ENCODE results near the gene FBXW2.

DNA sequence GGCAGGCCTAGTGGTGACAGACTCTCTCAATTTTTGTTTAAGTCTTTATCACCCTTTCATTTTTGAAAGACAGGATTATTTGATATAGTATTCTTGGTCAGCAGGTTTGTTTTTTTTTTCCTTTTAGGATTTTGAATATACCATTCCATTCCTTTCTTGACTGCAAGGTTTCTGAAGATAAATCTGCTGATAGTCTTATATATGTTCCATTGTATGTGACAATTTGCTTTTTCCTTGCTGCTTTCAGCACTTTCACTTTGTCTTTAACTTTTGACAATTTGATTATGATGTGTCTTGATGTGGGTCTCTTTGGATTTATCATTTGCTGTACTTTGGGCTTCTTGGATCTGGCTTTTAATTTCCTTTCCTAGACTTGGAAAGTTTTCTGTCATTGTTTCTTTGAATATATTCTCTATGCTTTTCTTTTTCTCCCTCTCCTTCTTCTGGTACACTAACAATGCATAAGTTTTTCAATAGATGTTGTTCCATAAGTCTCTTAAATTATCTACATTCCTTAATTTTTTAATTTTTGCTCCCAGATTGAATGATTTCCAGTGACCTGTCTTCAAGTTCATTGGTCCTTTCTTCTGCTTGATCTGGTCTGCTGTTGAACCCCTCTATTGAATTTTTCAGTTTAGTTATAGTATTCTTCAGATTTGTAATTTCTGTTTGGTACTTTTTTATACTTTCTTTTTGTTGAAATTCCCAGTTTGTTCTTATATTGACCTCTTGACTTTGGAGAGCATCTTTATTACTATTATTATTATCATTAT, 14.6 kb upstream of the FBXW2 start:
- TF ChIP-seq, protein P1, sequence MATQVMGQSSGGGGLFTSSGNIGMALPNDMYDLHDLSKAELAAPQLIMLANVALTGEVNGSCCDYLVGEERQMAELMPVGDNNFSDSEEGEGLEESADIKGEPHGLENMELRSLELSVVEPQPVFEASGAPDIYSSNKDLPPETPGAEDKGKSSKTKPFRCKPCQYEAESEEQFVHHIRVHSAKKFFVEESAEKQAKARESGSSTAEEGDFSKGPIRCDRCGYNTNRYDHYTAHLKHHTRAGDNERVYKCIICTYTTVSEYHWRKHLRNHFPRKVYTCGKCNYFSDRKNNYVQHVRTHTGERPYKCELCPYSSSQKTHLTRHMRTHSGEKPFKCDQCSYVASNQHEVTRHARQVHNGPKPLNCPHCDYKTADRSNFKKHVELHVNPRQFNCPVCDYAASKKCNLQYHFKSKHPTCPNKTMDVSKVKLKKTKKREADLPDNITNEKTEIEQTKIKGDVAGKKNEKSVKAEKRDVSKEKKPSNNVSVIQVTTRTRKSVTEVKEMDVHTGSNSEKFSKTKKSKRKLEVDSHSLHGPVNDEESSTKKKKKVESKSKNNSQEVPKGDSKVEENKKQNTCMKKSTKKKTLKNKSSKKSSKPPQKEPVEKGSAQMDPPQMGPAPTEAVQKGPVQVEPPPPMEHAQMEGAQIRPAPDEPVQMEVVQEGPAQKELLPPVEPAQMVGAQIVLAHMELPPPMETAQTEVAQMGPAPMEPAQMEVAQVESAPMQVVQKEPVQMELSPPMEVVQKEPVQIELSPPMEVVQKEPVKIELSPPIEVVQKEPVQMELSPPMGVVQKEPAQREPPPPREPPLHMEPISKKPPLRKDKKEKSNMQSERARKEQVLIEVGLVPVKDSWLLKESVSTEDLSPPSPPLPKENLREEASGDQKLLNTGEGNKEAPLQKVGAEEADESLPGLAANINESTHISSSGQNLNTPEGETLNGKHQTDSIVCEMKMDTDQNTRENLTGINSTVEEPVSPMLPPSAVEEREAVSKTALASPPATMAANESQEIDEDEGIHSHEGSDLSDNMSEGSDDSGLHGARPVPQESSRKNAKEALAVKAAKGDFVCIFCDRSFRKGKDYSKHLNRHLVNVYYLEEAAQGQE (IDR thresholded peaks at IDR 0.05; ENCODE audit: insufficient read depth in 1 of 2, low read depth in 2 of 2, low read length in 1 of 2) = no peak
- TF ChIP-seq POLR2AphosphoS5 (IDR thresholded peaks at IDR 0.05; ENCODE audit: low read depth, low read length) (no peak), TCF7L2 (IDR thresholded peaks at IDR 0.05; ENCODE audit: low read depth, low read length) (no peak)
- TF ChIP-seq, protein P2, sequence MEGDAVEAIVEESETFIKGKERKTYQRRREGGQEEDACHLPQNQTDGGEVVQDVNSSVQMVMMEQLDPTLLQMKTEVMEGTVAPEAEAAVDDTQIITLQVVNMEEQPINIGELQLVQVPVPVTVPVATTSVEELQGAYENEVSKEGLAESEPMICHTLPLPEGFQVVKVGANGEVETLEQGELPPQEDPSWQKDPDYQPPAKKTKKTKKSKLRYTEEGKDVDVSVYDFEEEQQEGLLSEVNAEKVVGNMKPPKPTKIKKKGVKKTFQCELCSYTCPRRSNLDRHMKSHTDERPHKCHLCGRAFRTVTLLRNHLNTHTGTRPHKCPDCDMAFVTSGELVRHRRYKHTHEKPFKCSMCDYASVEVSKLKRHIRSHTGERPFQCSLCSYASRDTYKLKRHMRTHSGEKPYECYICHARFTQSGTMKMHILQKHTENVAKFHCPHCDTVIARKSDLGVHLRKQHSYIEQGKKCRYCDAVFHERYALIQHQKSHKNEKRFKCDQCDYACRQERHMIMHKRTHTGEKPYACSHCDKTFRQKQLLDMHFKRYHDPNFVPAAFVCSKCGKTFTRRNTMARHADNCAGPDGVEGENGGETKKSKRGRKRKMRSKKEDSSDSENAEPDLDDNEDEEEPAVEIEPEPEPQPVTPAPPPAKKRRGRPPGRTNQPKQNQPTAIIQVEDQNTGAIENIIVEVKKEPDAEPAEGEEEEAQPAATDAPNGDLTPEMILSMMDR (IDR thresholded peaks at IDR 0.05) = no peak
